Islet of Langerhans (tissue), 1 donor: ENCODE results near the gene ABTB2.

Experiments used
- FAIRE-seq: peaks from one replicate; lab custom pipeline; 2011; peaks lifted over from hg19 to GRCh38; lab: Jason Lieb, UNC

The ABTB2 gene

GRCh38 chr11:34105079-34105956 lies 252.5 kb downstream of the ABTB2 start, which contains the start of gene NAT10:
Gene NAT10, plus strand, starts transcription at chr11:34105629. Its CDS starts 2,597 bp downstream, at chr11:34108226.
- no peak for FAIRE-seq

- FAIRE-seq = no peak
These were observed 253.1 kb downstream of the ABTB2 start for GRCh38 chr11:34104680-34105078.
